ENCODE measurements around the gene SCNN1B.
A peak's percentile ranks its signal among the peaks of the same experiment; 100 is the strongest.

The SCNN1B gene

GRCh38 chr16:23288209-23288608 is 13.9 kb upstream of the SCNN1B start:
- H3K4me3 ChIP-seq (ENCODE audit: low read length): no peak overlapping the region
- TF ChIP-seq CTCF (IDR thresholded peaks at IDR 0.05; ENCODE audit: insufficient read depth, low read depth, low read length, missing control alignments): no peak
- DNase-seq (ENCODE audit: low read depth): peak; percentile 28

- TF ChIP-seq CTCF (IDR thresholded peaks at IDR 0.05; ENCODE audit: insufficient read depth, low read depth, low read length, missing control alignments): no peak
- H3K4me3 ChIP-seq (ENCODE audit: low read length): no peak overlapping the region
- DNase-seq (ENCODE audit: low read depth): no peak
Measured at GRCh38 chr16:23288726-23289512, 13.2 kb upstream of the SCNN1B start.

GRCh38 chr16:23290189-23291062 is 11.7 kb upstream of the SCNN1B start:
- DNase-seq (ENCODE audit: low read depth): peak; percentile 58
- no peak overlapping the region for H3K4me3 ChIP-seq (ENCODE audit: low read length)
- TF ChIP-seq CTCF (IDR thresholded peaks at IDR 0.05; ENCODE audit: insufficient read depth, low read depth, low read length, missing control alignments): no peak

- no peak for TF ChIP-seq CTCF (IDR thresholded peaks at IDR 0.05; ENCODE audit: insufficient read depth, low read depth, low read length, missing control alignments)
- no peak overlapping the region for H3K4me3 ChIP-seq (ENCODE audit: low read length)
- DNase-seq (ENCODE audit: low read depth): no peak
Measured at GRCh38 chr16:23293016-23293415, 9.1 kb upstream of the SCNN1B start.

- H3K4me3 ChIP-seq (ENCODE audit: low read length): no peak overlapping the region
- TF ChIP-seq CTCF (IDR thresholded peaks at IDR 0.05; ENCODE audit: insufficient read depth, low read depth, low read length, missing control alignments): no peak
- no peak for DNase-seq (ENCODE audit: low read depth)
Measured at GRCh38 chr16:23294260-23294659, 7.8 kb upstream of the SCNN1B start.

- H3K4me3 ChIP-seq (ENCODE audit: low read length): no peak overlapping the region
- peak; percentile 66 for DNase-seq (ENCODE audit: low read depth)
Measured at GRCh38 chr16:23296994-23297393, 5.1 kb upstream of the SCNN1B start.

More at GRCh38 chr16:23296994-23297393, 5.1 kb upstream of the SCNN1B start:
- peak; percentile 52 for TF ChIP-seq CTCF (IDR thresholded peaks at IDR 0.05; ENCODE audit: insufficient read depth, low read depth, low read length, missing control alignments)

Measured in epithelial cell of esophagus (primary cell).